Bronchial epithelial cell (primary cell): Measurements from ENCODE around the gene SLC8A1. TPM values are rescaled to one million over a fixed set of nuclear protein-coding genes. Genes with fewer than 3 reads are reported as not detected.

Experiments
- DNase-seq: peaks from one replicate; pipeline ENCODE4 v3.0.0-alpha.2; 2010; ENCODE audit warnings: low read depth
- FAIRE-seq: peaks from 2 replicates; lab custom pipeline; 2011; peaks lifted over from hg19 to GRCh38; lab: Jason Lieb, UNC
- H3K27me3 ChIP-seq: 2 replicates; pipeline ENCODE4 v1.5.1; 2011; ENCODE audit warnings: low read length; ENCODE audit not compliant: control insufficient read depth, insufficient read depth
- H3K36me3 ChIP-seq: 2 replicates; pipeline ENCODE4 v1.5.1; 2011; ENCODE audit warnings: low read length; ENCODE audit not compliant: control insufficient read depth, insufficient read depth
- H3K4me3 ChIP-seq: 2 replicates; pipeline ENCODE4 v1.5.1; 2011; ENCODE audit warnings: mild to moderate bottlenecking, low read depth, low read length, control low read depth
- CTCF ChIP-seq: IDR thresholded peaks from 2 replicates; pipeline ENCODE4 v1.5.1; 2011; ENCODE audit warnings: mild to moderate bottlenecking, moderate library complexity, low read length, control low read depth, inconsistent platforms; ENCODE audit not compliant: insufficient read depth, severe bottlenecking
- total RNA-seq: library from RNA; depleted of rRNA; stranded (reverse); fragments of >200 nt; gene quantifications from 2 replicates; pipeline ENCODE4 v1.2.1, GENCODE V29; 2014

The SLC8A1 gene
- total RNA-seq, 1 donor from 2014 or later = 3.7 TPM

GRCh38 chr2:40341198-40341597, 110.7 kb downstream of the SLC8A1 start:
- TF ChIP-seq CTCF = no peak
- H3K4me3 ChIP-seq = no peak overlapping the region
- H3K27me3 ChIP-seq = no peaks in the 10 kb centered on the region
- FAIRE-seq (no peak), DNase-seq (peak; percentile 40)
- H3K36me3 ChIP-seq = no peaks in the 10 kb centered on the region

- DNase-seq (no peak), FAIRE-seq (no peak)
- H3K27me3 ChIP-seq = no peaks in the 10 kb centered on the region
- H3K36me3 ChIP-seq = no peaks in the 10 kb centered on the region
- no peak for TF ChIP-seq CTCF
- H3K4me3 ChIP-seq = no peak overlapping the region
Measured at GRCh38 chr2:40339026-40339425, 112.9 kb downstream of the SLC8A1 start.

- FAIRE-seq (no peak), DNase-seq (peak; percentile 54)
- no peak for TF ChIP-seq CTCF
- no peaks in the 10 kb centered on the region for H3K36me3 ChIP-seq
- H3K27me3 ChIP-seq = no peaks in the 10 kb centered on the region
- no peak overlapping the region for H3K4me3 ChIP-seq
Measured at GRCh38 chr2:40332191-40332826, 119.6 kb downstream of the SLC8A1 start.

GRCh38 chr2:40330096-40330495, 121.8 kb downstream of the SLC8A1 start:
- TF ChIP-seq CTCF = no peak
- H3K4me3 ChIP-seq = no peak overlapping the region

GRCh38 chr2:40329739-40330030, 122.2 kb downstream of the SLC8A1 start:
- Histone ChIP-seq H3K36me3 (no peaks in the 10 kb centered on the region), H3K4me3 (no peak overlapping the region), H3K27me3 (no peaks in the 10 kb centered on the region)
- no peak for DNase-seq
- TF ChIP-seq CTCF = no peak
- no peak for FAIRE-seq

More at GRCh38 chr2:40330096-40330495, 121.8 kb downstream of the SLC8A1 start:
- no peaks in the 10 kb centered on the region for H3K36me3 ChIP-seq
- H3K27me3 ChIP-seq = no peaks in the 10 kb centered on the region
- FAIRE-seq (no peak), DNase-seq (no peak)

- no peak for FAIRE-seq
- TF ChIP-seq CTCF = no peak
- Histone ChIP-seq H3K4me3 (no peak overlapping the region), H3K27me3 (no peaks in the 10 kb centered on the region), H3K36me3 (no peaks in the 10 kb centered on the region)
- DNase-seq = no peak
Measured at GRCh38 chr2:40325116-40325515, 126.8 kb downstream of the SLC8A1 start.
